22Rv1 (cell line): ENCODE results near the gene SYNE1.

Source experiments
- H3K27ac ChIP-seq: fragments of 450-650 bp; 2 replicates; pipeline ENCODE4 v1.5.1; 2017
- CTCF ChIP-seq: fragments of 450-650 bp; IDR thresholded peaks from 2 replicates; pipeline ENCODE4 v1.5.1; 2017; ENCODE audit warnings: mild to moderate bottlenecking
- ZFX ChIP-seq: fragments of 450-650 bp; IDR thresholded peaks from 2 replicates; pipeline ENCODE4 v1.6.1; 2017; ENCODE audit warnings: antibody characterized with exemption, borderline replicate concordance

SYNE1 gene

GRCh38 chr6:152098683-152099082, 538.5 kb downstream of the SYNE1 start:
- TF ChIP-seq CTCF = no peak
- TF ChIP-seq ZFX = no peak
- no peak overlapping the region for H3K27ac ChIP-seq

GRCh38 chr6:152096863-152097496, 540.2 kb downstream of the SYNE1 start:
- H3K27ac ChIP-seq = no peak overlapping the region
- no peak for TF ChIP-seq CTCF
- no peak for TF ChIP-seq ZFX

DNA sequence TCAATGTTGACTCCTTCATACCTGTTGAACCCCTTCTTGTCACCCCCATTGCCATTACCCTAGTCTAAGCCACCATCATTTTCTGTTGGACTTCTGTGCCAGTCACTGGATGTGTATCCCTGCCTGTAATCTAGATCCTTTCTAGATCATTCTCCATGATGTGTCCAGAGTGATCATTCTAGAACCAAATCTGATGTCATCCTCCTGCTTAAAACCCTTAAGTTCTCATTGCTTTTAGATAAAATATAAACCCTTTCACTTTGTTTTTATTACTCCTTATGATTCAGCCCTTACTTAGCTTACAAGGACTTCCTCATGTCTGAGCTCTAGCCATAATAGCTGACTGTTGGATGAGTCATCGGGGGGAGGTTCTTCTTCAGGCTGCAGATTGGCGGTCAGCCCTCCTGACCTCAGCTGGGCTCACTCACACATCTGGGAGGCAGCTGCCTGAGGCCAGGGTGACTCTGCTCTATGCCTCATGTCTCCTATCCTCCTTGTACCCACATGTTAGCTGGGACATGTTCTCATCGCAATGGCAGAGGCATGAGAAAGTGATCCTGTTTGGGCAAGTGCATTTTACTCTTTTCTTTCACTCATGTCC, 542.1 kb downstream of the SYNE1 start:
- no peak for TF ChIP-seq CTCF
- no peak for TF ChIP-seq ZFX
- H3K27ac ChIP-seq = no peak overlapping the region

GRCh38 chr6:152094276-152094675, 542.9 kb downstream of the SYNE1 start:
- no peak overlapping the region for H3K27ac ChIP-seq
- TF ChIP-seq CTCF (no peak), ZFX (no peak)

- TF ChIP-seq ZFX = no peak
- TF ChIP-seq CTCF = no peak
- H3K27ac ChIP-seq = no peak overlapping the region
These were observed 543.5 kb downstream of the SYNE1 start for GRCh38 chr6:152093711-152094110.

DNA sequence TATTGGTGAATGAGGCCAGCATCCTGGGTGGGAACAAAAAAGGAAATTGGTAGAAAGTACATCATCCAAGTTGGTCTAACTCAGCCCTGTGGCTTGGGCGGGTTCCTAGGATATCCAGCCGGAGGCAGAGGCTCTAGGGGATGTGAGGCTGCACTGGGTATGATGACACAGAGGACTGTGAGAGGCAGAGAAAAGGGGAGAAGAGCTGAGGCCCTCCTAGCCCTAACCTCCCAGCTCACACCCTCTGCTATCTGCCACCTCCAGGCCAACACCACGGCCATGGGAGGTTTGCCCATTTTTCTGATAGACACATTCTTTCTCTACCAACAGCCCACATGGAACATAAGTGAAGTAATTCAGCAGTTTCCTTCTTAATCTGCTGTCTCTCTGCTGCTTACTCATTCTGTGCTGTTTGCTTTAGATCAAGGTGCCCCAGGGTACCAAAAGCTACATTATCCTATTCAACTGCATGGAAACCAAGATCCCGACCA, 545.3 kb downstream of the SYNE1 start:
- no peak overlapping the region for H3K27ac ChIP-seq
- TF ChIP-seq ZFX (no peak), CTCF (no peak)

DNA sequence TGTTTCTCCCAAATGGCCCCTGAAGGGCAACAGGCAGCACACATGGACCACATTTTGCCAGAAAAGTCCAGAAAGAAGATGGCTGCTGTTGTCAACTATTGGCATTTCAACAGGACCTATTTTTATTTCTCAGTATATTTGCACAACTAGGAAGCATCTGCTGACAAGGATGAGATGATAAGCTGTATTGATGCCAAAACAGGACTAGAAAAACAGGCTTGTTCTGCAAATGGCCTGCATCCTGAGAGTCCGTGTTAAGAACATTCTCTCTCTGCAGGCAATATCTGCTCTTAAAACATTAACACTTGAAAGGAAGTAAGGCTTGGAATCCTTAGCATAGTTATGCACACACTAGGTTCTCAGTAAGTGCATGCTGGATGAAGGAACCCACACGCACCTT, 546.0 kb downstream of the SYNE1 start:
- TF ChIP-seq ZFX = no peak
- TF ChIP-seq CTCF = no peak
- H3K27ac ChIP-seq = no peak overlapping the region
